ENCODE measurements around the gene PIP4P1.
"Not testable (repeated sequence)": the region's sequence is repeated elsewhere in the genome, so short reads cannot be mapped to it uniquely, and the experiment has no call there.

Gene PIP4P1

GRCh38 chr14:20472536-20473169 is 11.4 kb upstream of the PIP4P1 start:
- DNase-seq, result no peak

- DNase-seq, result no peak
Observed at GRCh38 chr14:20470603-20470901, 9.3 kb upstream of the PIP4P1 start.

- DNase-seq, result peak; percentile 67
Observed at GRCh38 chr14:20469890-20470602, 8.8 kb upstream of the PIP4P1 start.

GRCh38 chr14:20469242-20469889 is 8.1 kb upstream of the PIP4P1 start, which contains the start of gene PNP:
Gene PNP (plus strand): TSS chr14:20469406. CDS start chr14:20469525, 119 bp downstream.
- peak; percentile 88 for DNase-seq

- DNase-seq, result no peak
Observed at GRCh38 chr14:20468764-20469241, 7.6 kb upstream of the PIP4P1 start.

- peak; percentile 60 for DNase-seq
Observed at GRCh38 chr14:20460458-20461224, 593 bp downstream of the PIP4P1 start.

GRCh38 chr14:20458031-20458789 is 3.0 kb downstream of the PIP4P1 start:
- no peak for DNase-seq

GRCh38 chr14:20456971-20457370 is 4.3 kb downstream of the PIP4P1 start:
- no peak for DNase-seq

- DNase-seq, result no peak
Observed at GRCh38 chr14:20455355-20456300, 5.6 kb downstream of the PIP4P1 start.

- peak; percentile 98 for DNase-seq
Observed at GRCh38 chr14:20454516-20455354, 6.5 kb downstream of the PIP4P1 start, which contains the start of the genes APEX1 and OSGEP. Gene APEX1 (plus strand): TSS chr14:20455226. CDS start chr14:20455646, 420 bp downstream. Gene OSGEP (minus strand): TSS chr14:20454812. CDS start chr14:20454683, 129 bp downstream.

- DNase-seq, result not testable (repeated sequence)
Observed at GRCh38 chr14:20452831-20453230, 8.4 kb downstream of the PIP4P1 start.

GRCh38 chr14:20446889-20447288 is 14.3 kb downstream of the PIP4P1 start:
- no peak for DNase-seq

GRCh38 chr14:20443650-20444049 is 17.6 kb downstream of the PIP4P1 start:
- DNase-seq, result not testable (repeated sequence)

GRCh38 chr14:20441461-20441860 is 19.8 kb downstream of the PIP4P1 start:
- DNase-seq, result no peak

GRCh38 chr14:20440882-20441281 is 20.4 kb downstream of the PIP4P1 start:
- no peak for DNase-seq

GRCh38 chr14:20440465-20440864 is 20.8 kb downstream of the PIP4P1 start:
- DNase-seq, result no peak

- DNase-seq, result no peak
Observed at GRCh38 chr14:20438664-20439063, 22.6 kb downstream of the PIP4P1 start.

- DNase-seq, result no peak
Observed at GRCh38 chr14:20436363-20436755, 24.9 kb downstream of the PIP4P1 start.

GRCh38 chr14:20435582-20436362 is 25.5 kb downstream of the PIP4P1 start, which contains the start of gene KLHL33:
Gene KLHL33 (minus strand): TSS chr14:20436166. CDS start chr14:20435811, 355 bp downstream.
- no peak for DNase-seq
